GM12891 (cell line): ENCODE data around the gene PTPN12.
"Not testable (repeated sequence)": the region's sequence is repeated elsewhere in the genome, so short reads cannot be mapped to it uniquely, and the experiment has no call there.

ENCODE experiments used
- POLR2A ChIP-seq: IDR thresholded peaks from 2 replicates; pipeline ENCODE4 v1.6.1; 2011; ENCODE audit warnings: low read depth, low read length, control low read depth
- TAF1 ChIP-seq: IDR thresholded peaks from 2 replicates; pipeline ENCODE4 v1.6.1; 2011; ENCODE audit warnings: low read depth, low read length, control low read depth

DNA sequence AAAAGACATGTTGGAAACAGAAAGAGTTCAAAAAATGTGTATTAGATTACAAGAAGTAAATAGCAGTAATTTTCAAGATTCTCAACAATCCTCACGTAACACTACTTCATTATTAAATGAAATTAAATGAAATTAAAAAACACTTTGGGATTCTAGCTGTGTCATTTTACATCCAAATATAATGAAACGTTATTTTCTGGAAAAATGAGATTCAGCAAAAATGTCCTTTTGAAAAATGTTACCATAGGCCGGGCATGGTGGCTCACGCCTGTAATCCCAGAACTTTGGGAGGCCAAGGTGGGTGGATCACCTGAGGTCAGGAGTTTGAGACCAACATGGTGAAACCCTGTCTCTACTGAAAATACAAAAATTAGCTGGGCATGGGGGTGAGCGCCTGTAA, 15.6 kb upstream of the PTPN12 start:
- TF ChIP-seq TAF1, POLR2A: not testable (repeated sequence)
